GM19372 (cell line): ENCODE data around the gene KRTAP3-2.

Experiments used
- ATAC-seq: cut with Tn5 transposase; IDR thresholded peaks from one replicate; pipeline ENCODE4 v1.9.1; 2021; ENCODE audit warnings: mild to moderate bottlenecking, low read depth, moderate library complexity; ENCODE audit not compliant: unreplicated experiment

KRTAP3-2 gene

DNA sequence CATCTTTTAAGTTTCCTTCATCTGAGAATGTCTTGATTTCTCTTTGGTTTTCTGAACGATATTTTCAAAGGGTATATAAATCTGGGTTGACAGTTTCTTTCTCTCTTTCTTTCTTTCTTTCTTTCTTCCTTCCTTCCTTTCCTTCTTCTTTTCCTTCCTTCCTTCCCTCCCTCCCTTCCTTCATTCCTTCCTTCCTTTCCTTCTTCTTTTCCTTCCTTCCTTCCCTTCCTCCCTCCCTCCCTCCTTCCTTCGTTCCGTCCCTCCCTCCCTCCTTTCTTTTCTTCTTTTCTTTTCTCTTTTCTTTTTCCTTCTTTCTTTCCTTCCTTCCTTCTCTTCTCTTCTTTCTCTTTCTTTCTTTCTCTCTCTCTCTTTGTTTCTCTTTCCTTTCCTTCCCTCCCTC is 25.3 kb downstream of the KRTAP3-2 start:
- no peak for ATAC-seq

- no peak for ATAC-seq
Measured at GRCh38 chr17:40967582-40967981, 32.1 kb downstream of the KRTAP3-2 start.

- no peak for ATAC-seq
Measured at GRCh38 chr17:40966848-40967247, 32.9 kb downstream of the KRTAP3-2 start, which contains the start of gene KRT39. KRT39 (minus strand) TSS chr17:40966948; CDS start chr17:40966856, 92 bp downstream.

DNA sequence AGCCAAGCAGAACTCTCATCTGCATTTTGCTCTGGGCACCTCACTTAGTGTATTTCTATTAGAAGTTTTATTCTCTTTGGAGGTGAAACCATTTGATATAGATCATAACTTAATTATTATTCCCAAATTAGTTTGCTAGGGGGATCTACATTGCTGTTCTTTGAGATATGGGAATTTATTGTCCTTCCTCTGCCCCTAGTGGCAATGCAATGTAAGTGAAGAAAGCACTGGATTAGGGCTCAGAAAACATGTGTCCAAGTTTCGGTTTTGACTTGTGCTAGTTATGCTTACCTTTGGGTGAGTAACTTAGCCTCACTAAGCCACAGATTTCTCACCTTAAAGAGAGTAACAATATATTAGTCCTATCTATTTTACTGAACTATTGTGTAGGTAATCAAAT is 35.9 kb downstream of the KRTAP3-2 start:
- no peak for ATAC-seq

DNA sequence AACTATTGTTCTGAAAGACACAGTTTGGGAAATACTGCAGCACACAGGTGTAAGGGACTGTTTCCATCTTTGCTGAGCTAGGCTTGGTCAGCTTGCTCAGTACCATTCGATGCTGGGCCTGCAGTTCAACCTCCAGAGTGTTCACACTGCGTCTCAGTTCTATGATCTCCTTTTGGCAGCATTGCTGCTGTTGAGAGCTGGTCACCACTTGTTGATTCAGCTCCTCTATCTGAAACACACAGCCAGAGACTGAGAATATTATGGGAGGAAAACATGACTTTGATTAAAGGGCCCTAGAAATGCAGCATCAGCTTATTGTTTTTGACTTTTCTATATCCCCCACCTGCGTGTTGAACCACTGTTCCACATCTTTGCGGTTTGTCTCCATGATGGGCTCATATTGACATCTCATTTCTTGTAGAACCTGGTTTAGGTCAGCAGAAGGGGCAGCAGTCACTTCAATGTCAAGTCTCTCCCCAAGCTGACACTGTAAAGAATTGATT is 37.6 kb downstream of the KRTAP3-2 start:
- no peak for ATAC-seq

DNA sequence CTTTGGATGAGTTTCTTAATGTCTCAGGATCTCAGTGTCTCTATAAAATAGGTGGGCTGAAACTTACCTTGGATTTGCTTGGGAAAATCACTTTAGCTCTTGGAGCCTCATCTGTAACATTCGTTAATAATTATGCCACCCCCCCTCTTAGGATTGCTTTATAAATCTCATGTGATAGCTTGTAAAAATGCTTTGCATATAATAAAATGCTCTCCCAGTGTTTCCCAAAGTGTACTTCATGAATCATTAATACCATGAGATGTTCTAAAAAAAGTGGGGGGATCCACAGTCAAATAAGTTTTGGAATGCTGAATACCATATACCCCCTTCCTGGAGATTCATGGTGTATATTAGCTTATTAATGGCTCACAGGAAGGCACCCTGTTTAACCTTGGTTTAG is 38.1 kb downstream of the KRTAP3-2 start:
- ATAC-seq = no peak

DNA sequence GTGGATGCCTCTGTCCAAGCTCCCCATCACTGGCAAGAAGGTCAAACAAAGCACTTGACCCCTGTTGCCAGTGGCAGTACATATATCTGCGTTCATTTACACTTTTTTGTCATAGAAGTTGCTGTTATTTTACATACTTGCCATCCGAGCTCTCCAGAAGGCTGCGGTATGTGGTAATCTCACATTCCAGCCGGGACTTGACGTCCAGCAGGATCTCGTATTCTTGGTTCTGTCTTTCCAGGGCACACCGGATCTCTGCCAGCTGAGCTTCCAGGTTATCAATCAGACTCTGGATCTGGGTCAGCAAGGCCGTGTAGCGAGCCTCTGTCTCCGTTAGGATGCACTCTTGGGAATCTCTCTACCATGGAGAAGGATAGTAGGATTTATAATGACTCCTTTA is 39.6 kb downstream of the KRTAP3-2 start:
- no peak for ATAC-seq

GRCh38 chr17:40958086-40958953 is 41.4 kb downstream of the KRTAP3-2 start:
- ATAC-seq = no peak

DNA sequence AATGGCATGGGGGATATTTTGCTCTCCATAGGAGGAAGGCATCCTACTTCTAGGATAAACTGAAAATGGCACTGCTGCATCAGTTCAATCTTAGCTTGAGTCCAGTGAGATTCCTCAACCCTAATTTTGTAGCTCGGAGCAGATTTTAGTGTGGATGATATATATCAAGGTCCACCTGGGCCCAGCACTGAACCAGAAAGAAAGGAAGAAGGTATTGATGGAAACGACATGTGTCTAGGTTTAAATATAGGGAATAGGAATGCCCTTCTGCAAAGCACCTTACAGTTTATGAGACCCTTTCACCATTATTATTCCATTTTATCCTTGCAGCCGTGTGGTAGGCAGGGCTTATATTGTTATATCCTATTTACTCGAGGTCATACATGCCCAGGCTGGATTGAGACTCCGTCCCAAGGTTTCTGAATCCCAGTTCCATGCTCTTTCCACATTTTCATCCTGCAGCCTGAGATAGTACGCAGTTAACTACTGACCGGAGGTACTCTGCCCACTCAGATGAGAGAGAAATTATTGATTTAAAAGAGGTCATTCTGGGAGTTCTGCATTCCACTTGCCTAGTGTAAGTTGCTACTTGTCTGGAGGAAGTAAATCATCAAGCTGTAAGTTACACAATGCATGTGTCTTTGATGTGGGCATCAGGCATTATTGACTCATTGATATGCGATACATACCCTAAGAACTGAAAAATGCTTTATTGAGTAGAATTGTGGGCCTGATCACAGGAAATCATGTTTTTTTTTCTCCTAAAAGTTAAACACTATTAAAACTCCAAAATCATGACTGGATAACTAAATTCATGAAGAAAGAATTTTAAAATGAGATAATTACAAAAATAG is 43.1 kb downstream of the KRTAP3-2 start:
- no peak for ATAC-seq

DNA sequence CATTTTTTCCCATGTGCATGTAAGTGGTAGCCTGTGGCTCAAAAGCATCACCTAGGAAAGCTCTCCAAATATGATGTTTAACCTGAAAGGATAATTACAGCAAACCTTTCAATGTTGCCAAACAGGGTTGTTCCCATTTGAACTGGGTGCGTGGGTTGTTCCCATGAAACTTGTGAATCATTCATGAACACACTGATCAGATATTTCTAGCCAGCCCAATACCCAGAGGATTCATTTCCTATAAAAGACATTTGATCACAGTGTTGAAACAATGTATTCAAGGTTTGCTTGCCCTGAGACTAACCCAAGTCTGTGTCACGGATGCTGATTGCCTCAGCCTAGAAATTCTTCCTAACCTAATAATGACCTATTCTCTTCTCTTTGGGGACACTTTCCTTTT is 45.8 kb downstream of the KRTAP3-2 start:
- ATAC-seq = no peak

- no peak for ATAC-seq
Measured at GRCh38 chr17:40952661-40953060, 47.0 kb downstream of the KRTAP3-2 start.

GRCh38 chr17:40952154-40952553 is 47.6 kb downstream of the KRTAP3-2 start:
- ATAC-seq = no peak

DNA sequence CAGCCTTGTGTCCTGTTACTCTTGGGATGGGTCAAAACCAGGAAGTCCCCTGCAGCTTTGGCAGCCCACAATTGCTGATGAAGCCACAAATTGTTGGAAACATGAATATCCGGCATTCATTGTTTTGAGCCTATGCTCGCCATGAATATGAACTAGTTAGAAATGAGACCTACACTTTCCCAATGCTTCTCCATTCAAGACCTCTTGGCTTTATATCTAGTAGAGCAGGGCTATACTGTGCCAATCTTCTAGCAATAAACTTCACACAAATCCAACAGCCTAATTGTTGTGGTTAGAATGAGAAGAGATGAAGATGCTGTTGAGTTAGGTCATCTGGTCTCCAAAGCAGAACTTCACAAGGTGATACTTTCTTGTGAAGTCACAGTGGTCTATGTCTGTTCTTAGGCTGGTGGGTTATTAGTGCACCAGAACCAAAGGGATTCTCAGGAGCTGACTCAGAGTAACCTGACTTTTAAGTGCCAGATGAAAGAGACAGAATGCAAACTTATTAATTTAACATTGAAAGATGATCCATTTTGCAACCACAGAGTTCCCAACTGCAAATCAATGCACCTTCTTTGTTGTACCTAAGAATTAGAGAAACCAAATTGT is 48.6 kb downstream of the KRTAP3-2 start:
- ATAC-seq = no peak

GRCh38 chr17:40950176-40950575 is 49.5 kb downstream of the KRTAP3-2 start:
- no peak for ATAC-seq

- ATAC-seq = no peak
Measured at GRCh38 chr17:40949418-40949817, 50.3 kb downstream of the KRTAP3-2 start.
